CD4-positive, alpha-beta T cell (primary cell): ENCODE results near the gene DTWD2. TPM values are rescaled to one million over a fixed set of nuclear protein-coding genes. Genes with fewer than 3 reads are reported as not detected.

Experiments
- ATAC-seq: fragments of 200-7000 bp; cut with Tn5 transposase; one replicate; pipeline ENCODE4 v1.10.0; 2022; ENCODE audit warnings: mild to moderate bottlenecking; ENCODE audit not compliant: poor library complexity
- CTCF ChIA-PET: fragments of 350-600 bp; sonication (Branson Sonifier 250); formaldehyde crosslinking; loops from one replicate; lab custom pipeline; 2021; ENCODE audit warnings: antibody characterized with exemption, inconsistent platforms; lab: Charles Lee
- POLR2A ChIA-PET: fragments of 350-600 bp; sonication (Branson Sonifier 250); formaldehyde crosslinking; loops from one replicate; lab custom pipeline; 2021; ENCODE audit warnings: antibody characterized with exemption, inconsistent platforms; lab: Charles Lee
- DNase-seq, 14 experiments: peaks; one replicate each; pipeline ENCODE4 v3.0.0-alpha.2; 2013 to 2020; ENCODE audit warnings: mixed read lengths in 2 of 14
- H3K27ac ChIP-seq, 2 donors: one replicate each; pipeline versions ENCODE4 v1.5.1 to v1.7.0; 2013; ENCODE audit warnings: low read length in 2 of 2, low read depth in 1 of 2, mild to moderate bottlenecking in 1 of 2
- H3K27me3 ChIP-seq, 2 experiments: 1 replicate in 1 of 2; 2 replicates in 1 of 2; pipeline versions ENCODE4 v1.6.1 to v1.7.0; 2013; ENCODE audit warnings: low read length in 2 of 2, control low read depth in 1 of 2, mild to moderate bottlenecking in 1 of 2, moderate library complexity in 1 of 2; ENCODE audit not compliant: insufficient read depth in 2 of 2, control insufficient read depth in 1 of 2
- H3K36me3 ChIP-seq: one replicate; pipeline ENCODE4 v1.6.1; 2013; ENCODE audit warnings: low read length, control low read depth; ENCODE audit not compliant: insufficient read depth
- H3K4me1 ChIP-seq: one replicate; pipeline ENCODE4 v1.6.1; 2013; ENCODE audit warnings: low read length, control low read depth; ENCODE audit not compliant: insufficient read depth
- H3K4me3 ChIP-seq: one replicate; pipeline ENCODE4 v1.5.1; 2013; ENCODE audit warnings: mild to moderate bottlenecking, low read length, moderate library complexity
- H3K9me3 ChIP-seq, 2 experiments: 1 replicate in 1 of 2; 2 replicates in 1 of 2; pipeline versions ENCODE4 v1.6.1 to v1.7.0; 2013; ENCODE audit warnings: low read length in 2 of 2, mild to moderate bottlenecking in 2 of 2, control low read depth in 1 of 2, moderate library complexity in 1 of 2; ENCODE audit not compliant: control insufficient read depth in 1 of 2, insufficient read depth in 1 of 2
- H3K27ac Mint-ChIP-seq: one replicate; pipeline ENCODE4 v1.8.0; 2020; ENCODE audit warnings: mixed read lengths
- H3K27me3 Mint-ChIP-seq: one replicate; pipeline ENCODE4 v1.8.0; 2021; ENCODE audit warnings: mixed read lengths
- H3K36me3 Mint-ChIP-seq: one replicate; pipeline ENCODE4 v1.8.0; 2021; ENCODE audit warnings: low read depth, mixed read lengths
- H3K4me1 Mint-ChIP-seq: one replicate; pipeline ENCODE4 v1.8.0; 2021; ENCODE audit warnings: low read depth, mixed read lengths
- H3K4me3 Mint-ChIP-seq: one replicate; pipeline ENCODE4 v1.8.0; 2020; ENCODE audit warnings: mild to moderate bottlenecking, mixed read lengths
- H3K9me3 Mint-ChIP-seq: one replicate; pipeline ENCODE4 v1.8.0; 2020; ENCODE audit warnings: mixed read lengths
- intact Hi-C, 2 experiments: fragments of 100-400 bp; cut with DNase I in 1 of 2; cut with micrococcal nuclease in 1 of 2; formaldehyde crosslinking; loops; one replicate each; pipeline versions ENCODE4 v1.15.1 to v1.9.0; 2023 to 2025; cut with DNase I, micrococcal nuclease
- total RNA-seq, 174 experiments: library from RNA in 2 of 174; stranded (reverse) in 2 of 174; gene quantifications; one replicate each; pipeline ENCODE4 v1.2.3 and lab custom pipeline; 2021 to 2026
- TF ChIP-seq, protein P1 (sequence below): fragments of 200-600 bp; IDR thresholded peaks from one replicate; pipeline ENCODE4 v1.8.0; 2022; ENCODE audit warnings: antibody characterized with exemption, mild to moderate bottlenecking

Gene DTWD2
- total RNA-seq, 2 experiments from 2014 or later = 2.1 to 2.3 TPM

DNA sequence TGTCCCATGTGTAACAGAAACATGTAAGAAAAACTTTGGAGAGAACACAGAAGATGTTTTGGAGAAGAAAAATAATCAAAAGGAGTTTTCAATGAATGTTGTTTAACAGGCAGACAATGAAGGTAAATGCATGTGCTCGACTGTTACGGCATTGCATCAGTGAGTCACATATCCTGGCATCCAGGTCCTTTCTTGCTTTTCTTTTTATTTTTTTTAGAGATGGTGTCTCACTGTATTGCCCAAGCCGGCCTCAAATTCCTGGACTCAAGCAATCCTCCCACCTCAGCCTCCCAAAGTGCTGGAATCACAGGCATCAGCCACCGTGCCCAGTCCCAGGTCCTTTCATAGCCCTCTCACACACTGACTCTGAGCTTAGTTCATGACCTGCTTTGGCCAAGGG, 181.8 kb downstream of the DTWD2 start:
- Histone ChIP-seq H3K9me3 (peaks cover 7 to 10% of the 10 kb centered on the region in 2 experiments), H3K27ac (no peak overlapping the region), H3K4me3 (no peak overlapping the region), H3K27me3 (no peaks in the 10 kb centered on the region), H3K4me1 (no peaks in the 10 kb centered on the region), H3K36me3 (no peaks in the 10 kb centered on the region)
- no peak for DNase-seq
- Mint-ChIP-seq H3K27me3 (no peaks in the 10 kb centered on the region), H3K27ac (no peak overlapping the region), H3K4me1 (no peaks in the 10 kb centered on the region), H3K36me3 (peaks cover 14% of the 10 kb centered on the region), H3K9me3 (no peaks in the 10 kb centered on the region), H3K4me3 (no peak overlapping the region)
- CTCF ChIA-PET = no interaction called here
- TF ChIP-seq, protein P1, sequence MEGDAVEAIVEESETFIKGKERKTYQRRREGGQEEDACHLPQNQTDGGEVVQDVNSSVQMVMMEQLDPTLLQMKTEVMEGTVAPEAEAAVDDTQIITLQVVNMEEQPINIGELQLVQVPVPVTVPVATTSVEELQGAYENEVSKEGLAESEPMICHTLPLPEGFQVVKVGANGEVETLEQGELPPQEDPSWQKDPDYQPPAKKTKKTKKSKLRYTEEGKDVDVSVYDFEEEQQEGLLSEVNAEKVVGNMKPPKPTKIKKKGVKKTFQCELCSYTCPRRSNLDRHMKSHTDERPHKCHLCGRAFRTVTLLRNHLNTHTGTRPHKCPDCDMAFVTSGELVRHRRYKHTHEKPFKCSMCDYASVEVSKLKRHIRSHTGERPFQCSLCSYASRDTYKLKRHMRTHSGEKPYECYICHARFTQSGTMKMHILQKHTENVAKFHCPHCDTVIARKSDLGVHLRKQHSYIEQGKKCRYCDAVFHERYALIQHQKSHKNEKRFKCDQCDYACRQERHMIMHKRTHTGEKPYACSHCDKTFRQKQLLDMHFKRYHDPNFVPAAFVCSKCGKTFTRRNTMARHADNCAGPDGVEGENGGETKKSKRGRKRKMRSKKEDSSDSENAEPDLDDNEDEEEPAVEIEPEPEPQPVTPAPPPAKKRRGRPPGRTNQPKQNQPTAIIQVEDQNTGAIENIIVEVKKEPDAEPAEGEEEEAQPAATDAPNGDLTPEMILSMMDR = no peak
- no peak for ATAC-seq
- POLR2A ChIA-PET = interaction anchor here (0.7 kb wide), 1 partner anchor 26 kb away, joined by 3 read pairs; no protein-coding TSS in a partner anchor
- intact Hi-C loops = no loop called here

GRCh38 chr5:118802335-118802734, 186.0 kb downstream of the DTWD2 start:
- TF ChIP-seq, protein P1 = no peak
- H3K27ac ChIP-seq = no peak overlapping the region
- Mint-ChIP-seq H3K27ac (no peak overlapping the region), H3K4me3 (no peak overlapping the region), H3K27me3 (no peaks in the 10 kb centered on the region), H3K4me1 (no peaks in the 10 kb centered on the region), H3K36me3 (no peaks in the 10 kb centered on the region), H3K9me3 (no peaks in the 10 kb centered on the region)
- ATAC-seq = no peak
- H3K36me3 ChIP-seq = no peaks in the 10 kb centered on the region
- H3K4me1 ChIP-seq = no peaks in the 10 kb centered on the region
- CTCF ChIA-PET = no interaction called here
- intact Hi-C loops = no loop called here
- no peak overlapping the region for H3K4me3 ChIP-seq
- H3K9me3 ChIP-seq = peaks cover 0 to 3% of the 10 kb centered on the region in 2 experiments
- no peaks in the 10 kb centered on the region for H3K27me3 ChIP-seq
- DNase-seq = no peak
- POLR2A ChIA-PET = no interaction called here

DNA sequence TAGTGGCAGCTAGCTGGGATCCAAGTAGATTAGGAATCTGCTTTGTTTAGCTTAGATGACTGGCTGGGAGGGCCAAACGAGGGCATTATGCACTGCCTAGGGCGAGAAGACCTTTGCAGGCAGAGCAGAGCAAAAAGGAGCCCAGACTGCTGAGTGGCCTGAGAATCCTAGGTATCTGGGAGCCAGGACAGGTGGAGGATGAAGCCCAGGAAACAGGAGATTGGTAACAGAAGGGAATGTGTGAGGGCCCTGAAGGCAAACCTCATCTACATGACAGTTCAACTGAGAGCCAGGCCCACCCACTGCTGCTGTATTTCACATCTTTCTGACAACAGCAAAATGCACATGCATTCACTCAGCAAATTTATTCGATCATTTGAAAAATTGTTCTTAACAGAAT, 192.3 kb downstream of the DTWD2 start:
- ChIA-PET CTCF (no interaction called here), POLR2A (no interaction called here)
- TF ChIP-seq, protein P1 = no peak
- H3K4me3 ChIP-seq = no peak overlapping the region
- no peaks in the 10 kb centered on the region for H3K36me3 Mint-ChIP-seq
- H3K4me3 Mint-ChIP-seq = no peak overlapping the region
- H3K4me1 Mint-ChIP-seq = no peaks in the 10 kb centered on the region
- no peak overlapping the region for H3K27ac Mint-ChIP-seq
- intact Hi-C loops = no loop called here
- H3K9me3 Mint-ChIP-seq = no peaks in the 10 kb centered on the region
- DNase-seq (no peak), ATAC-seq (no peak)
- H3K27me3 Mint-ChIP-seq = no peaks in the 10 kb centered on the region
- H3K4me1 ChIP-seq = no peaks in the 10 kb centered on the region
- H3K27ac ChIP-seq = no peak overlapping the region
- no peaks in the 10 kb centered on the region for H3K27me3 ChIP-seq
- H3K9me3 ChIP-seq = no peaks in the 10 kb centered on the region
- no peaks in the 10 kb centered on the region for H3K36me3 ChIP-seq
